Measurements from ENCODE around the gene GAPDHS. TPM values are rescaled to one million over a fixed set of nuclear protein-coding genes. Genes with fewer than 3 reads are reported as not detected.

Gene GAPDHS
- polyA plus RNA-seq, 1 donor from 2014 or later, result not detected

GRCh38 chr19:35555301-35556005 is 22.2 kb downstream of the GAPDHS start:
- Mint-ChIP-seq H3K27ac (no peak overlapping the region), H3K4me1 (peaks cover 0 to 18% (median 15%) of the 10 kb centered on the region in 3 donors), H3K4me3 (no peak overlapping the region), H3K27me3 (peaks cover 23% of the 10 kb centered on the region), H3K36me3 (peaks cover 3% of the 10 kb centered on the region), H3K9me3 (peaks cover 0 to 2% (median 0%) of the 10 kb centered on the region in 3 donors)

GRCh38 chr19:35556025-35556590 is 22.9 kb downstream of the GAPDHS start:
- no peak overlapping the region for H3K4me3 Mint-ChIP-seq

GRCh38 chr19:35556846-35557538 is 23.7 kb downstream of the GAPDHS start:
- peaks cover 0 to 2% (median 0%) of the 10 kb centered on the region in 3 donors for H3K9me3 Mint-ChIP-seq
- peaks cover 0 to 18% (median 15%) of the 10 kb centered on the region in 3 donors for H3K4me1 Mint-ChIP-seq
- peaks cover 32% of the 10 kb centered on the region for H3K27me3 Mint-ChIP-seq
- peak overlapping the region in 1 of 3 donors; percentile 16 for H3K27ac Mint-ChIP-seq
- H3K36me3 Mint-ChIP-seq, result peaks cover 2% of the 10 kb centered on the region
- H3K4me3 Mint-ChIP-seq, result peak overlapping the region in 2 of 4 donors; percentile 57 to 80

More at GRCh38 chr19:35556025-35556590, 22.9 kb downstream of the GAPDHS start:
- peaks cover 0 to 18% (median 15%) of the 10 kb centered on the region in 3 donors for H3K4me1 Mint-ChIP-seq
- H3K27me3 Mint-ChIP-seq, result peaks cover 26% of the 10 kb centered on the region
- H3K27ac Mint-ChIP-seq, result no peak overlapping the region
- H3K36me3 Mint-ChIP-seq, result peaks cover 2% of the 10 kb centered on the region
- H3K9me3 Mint-ChIP-seq, result peaks cover 0 to 2% (median 0%) of the 10 kb centered on the region in 3 donors

- Mint-ChIP-seq H3K4me1 (peaks cover 0 to 18% (median 15%) of the 10 kb centered on the region in 3 donors), H3K36me3 (peaks cover 2% of the 10 kb centered on the region), H3K9me3 (peaks cover 0 to 2% (median 0%) of the 10 kb centered on the region in 3 donors), H3K27ac (no peak overlapping the region), H3K4me3 (peak overlapping the region in 3 of 4 donors; percentile 16 to 80 (median 61)), H3K27me3 (peaks cover 36% of the 10 kb centered on the region)
Measured at GRCh38 chr19:35557539-35558399, 24.5 kb downstream of the GAPDHS start.

- Mint-ChIP-seq H3K9me3 (peaks cover 0 to 2% (median 0%) of the 10 kb centered on the region in 3 donors), H3K27ac (no peak overlapping the region), H3K4me1 (peaks cover 0 to 18% (median 15%) of the 10 kb centered on the region in 3 donors), H3K36me3 (peaks cover 2% of the 10 kb centered on the region), H3K27me3 (peaks cover 36% of the 10 kb centered on the region), H3K4me3 (peak overlapping the region in 2 of 4 donors; percentile 73 to 78)
Measured at GRCh38 chr19:35558400-35559280, 25.4 kb downstream of the GAPDHS start.

- H3K27ac Mint-ChIP-seq, result peak overlapping the region in 1 of 3 donors; percentile 19
- H3K4me1 Mint-ChIP-seq, result peaks cover 0 to 15% (median 15%) of the 10 kb centered on the region in 3 donors
- H3K27me3 Mint-ChIP-seq, result peaks cover 38% of the 10 kb centered on the region
- peaks cover 2% of the 10 kb centered on the region for H3K36me3 Mint-ChIP-seq
- H3K9me3 Mint-ChIP-seq, result peaks cover 0 to 2% (median 0%) of the 10 kb centered on the region in 3 donors
- peak overlapping the region in 2 of 4 donors; percentile 73 to 78 for H3K4me3 Mint-ChIP-seq
Measured at GRCh38 chr19:35559281-35559659, 26.0 kb downstream of the GAPDHS start.

- no peak overlapping the region for H3K27ac Mint-ChIP-seq
- H3K4me3 Mint-ChIP-seq, result no peak overlapping the region
- peaks cover 0 to 2% (median 0%) of the 10 kb centered on the region in 3 donors for H3K9me3 Mint-ChIP-seq
- H3K27me3 Mint-ChIP-seq, result peaks cover 38% of the 10 kb centered on the region
- H3K36me3 Mint-ChIP-seq, result peaks cover 2% of the 10 kb centered on the region
- H3K4me1 Mint-ChIP-seq, result peaks cover 0 to 15% (median 15%) of the 10 kb centered on the region in 3 donors
Measured at GRCh38 chr19:35559781-35560180, 26.5 kb downstream of the GAPDHS start.

GRCh38 chr19:35560271-35560670 is 27.0 kb downstream of the GAPDHS start:
- Mint-ChIP-seq H3K4me3 (no peak overlapping the region), H3K9me3 (peaks cover 0 to 2% (median 0%) of the 10 kb centered on the region in 3 donors), H3K27me3 (peaks cover 38% of the 10 kb centered on the region), H3K27ac (no peak overlapping the region), H3K36me3 (peaks cover 2% of the 10 kb centered on the region), H3K4me1 (peaks cover 0 to 15% (median 13%) of the 10 kb centered on the region in 3 donors)

- H3K4me1 Mint-ChIP-seq, result peaks cover 0 to 15% (median 13%) of the 10 kb centered on the region in 3 donors
Measured at GRCh38 chr19:35560677-35561076, 27.4 kb downstream of the GAPDHS start.

GRCh38 chr19:35561436-35561835 is 28.2 kb downstream of the GAPDHS start:
- H3K36me3 Mint-ChIP-seq, result peaks cover 2% of the 10 kb centered on the region
- peaks cover 0 to 13% (median 12%) of the 10 kb centered on the region in 3 donors for H3K4me1 Mint-ChIP-seq
- no peak overlapping the region for H3K4me3 Mint-ChIP-seq
- H3K9me3 Mint-ChIP-seq, result peaks cover 0 to 3% (median 0%) of the 10 kb centered on the region in 3 donors
- peaks cover 37% of the 10 kb centered on the region for H3K27me3 Mint-ChIP-seq
- H3K27ac Mint-ChIP-seq, result peak overlapping the region in 1 of 3 donors; percentile 54

More at GRCh38 chr19:35560677-35561076, 27.4 kb downstream of the GAPDHS start:
- peaks cover 2% of the 10 kb centered on the region for H3K36me3 Mint-ChIP-seq
- peak overlapping the region in 2 of 4 donors; percentile 15 to 83 for H3K4me3 Mint-ChIP-seq
- H3K9me3 Mint-ChIP-seq, result peaks cover 0 to 3% (median 0%) of the 10 kb centered on the region in 3 donors
- H3K27ac Mint-ChIP-seq, result peak overlapping the region in 1 of 3 donors; percentile 54
- peaks cover 38% of the 10 kb centered on the region for H3K27me3 Mint-ChIP-seq

GRCh38 chr19:35562336-35562735 is 29.1 kb downstream of the GAPDHS start:
- Mint-ChIP-seq H3K27ac (no peak overlapping the region), H3K9me3 (peaks cover 0 to 3% (median 0%) of the 10 kb centered on the region in 3 donors), H3K36me3 (peaks cover under 1% of the 10 kb centered on the region), H3K27me3 (peaks cover 39% of the 10 kb centered on the region), H3K4me1 (peaks cover 0 to 10% (median 10%) of the 10 kb centered on the region in 3 donors), H3K4me3 (no peak overlapping the region)

- Mint-ChIP-seq H3K27ac (no peak overlapping the region), H3K9me3 (peaks cover 0 to 3% (median 0%) of the 10 kb centered on the region in 3 donors), H3K27me3 (peaks cover 40% of the 10 kb centered on the region), H3K4me1 (peaks cover 0 to 10% (median 10%) of the 10 kb centered on the region in 3 donors), H3K4me3 (no peak overlapping the region), H3K36me3 (no peaks in the 10 kb centered on the region)
Measured at GRCh38 chr19:35562776-35563175, 29.5 kb downstream of the GAPDHS start.

- Mint-ChIP-seq H3K4me1 (peaks cover 0 to 10% (median 9%) of the 10 kb centered on the region in 3 donors), H3K9me3 (peaks cover 0 to 3% (median 0%) of the 10 kb centered on the region in 3 donors), H3K4me3 (no peak within 1 kb of the TSS), H3K27ac (no peak within 1 kb of the TSS), H3K36me3 (no peaks in the 10 kb centered on the region), H3K27me3 (peaks cover 41% of the 10 kb centered on the region)
Measured at GRCh38 chr19:35563207-35563829, 30.1 kb downstream of the GAPDHS start, which contains the start of gene ATP4A. Gene ATP4A (minus strand): TSS chr19:35563658. CDS start chr19:35563629, 29 bp downstream.

Data from IgD-negative memory B cell (primary cell).